A549 (cell line): ENCODE results near the gene MADD. TPM values are rescaled to one million over a fixed set of nuclear protein-coding genes. Genes with fewer than 3 reads are reported as not detected.

Source experiments
- ATAC-seq, 2 experiments: fragments of 200-7000 bp in 1 of 2; fragments of >200 bp in 1 of 2; cut with Nextera tagmentation in 1 of 2; cut with Tn5 transposase in 1 of 2; 3 replicates each; pipeline versions ENCODE4 v1.8.0 to v1.9.1; 2018 to 2020; ENCODE audit warnings: mild to moderate bottlenecking in 1 of 2, moderate library complexity in 1 of 2
- CTCF ChIA-PET: fragments of 300-600 bp; sonication (Branson Sonifier 250); formaldehyde crosslinking; extraction: SDS; loops from one replicate; lab custom pipeline; 2021; ENCODE audit warnings: antibody characterized with exemption, inconsistent platforms; lab: Yijun Ruan, JAX
- POLR2A ChIA-PET: fragments of 350-600 bp; formaldehyde crosslinking; extraction: SDS; loops from one replicate; lab custom pipeline; 2021; ENCODE audit warnings: antibody characterized with exemption, inconsistent platforms; lab: Yijun Ruan, JAX
- DNase-seq, 2 experiments: peaks; one replicate each; pipeline versions ENCODE4 v3.0.0 to v3.0.0-alpha.2; 2011 to 2016; ENCODE audit warnings: low read depth in 1 of 2, low spot score in 1 of 2
- FAIRE-seq: peaks from 2 replicates; lab custom pipeline; 2011; peaks lifted over from hg19 to GRCh38; lab: Jason Lieb, UNC
- H3K27ac ChIP-seq, 2 experiments: fragments of >200 bp; sonication (Bioruptor Twin); formaldehyde crosslinking; 3 replicates each; pipeline ENCODE4 v1.5.1; 2016 to 2017
- H3K4me1 ChIP-seq: fragments of >200 bp; sonication (Bioruptor Twin); formaldehyde crosslinking; 3 replicates; pipeline ENCODE4 v1.6.1; 2016
- H3K4me2 ChIP-seq: fragments of >200 bp; sonication (Bioruptor Twin); formaldehyde crosslinking; 3 replicates; pipeline ENCODE4 v1.6.1; 2016
- H3K4me3 ChIP-seq: fragments of >200 bp; sonication (Bioruptor Twin); formaldehyde crosslinking; 3 replicates; pipeline ENCODE4 v1.5.1; 2016
- H3K9me3 ChIP-seq: fragments of >200 bp; sonication (Bioruptor Twin); formaldehyde crosslinking; 3 replicates; pipeline ENCODE4 v1.6.1; 2016
- BHLHE40 ChIP-seq: IDR thresholded peaks from 2 replicates; pipeline ENCODE4 v1.6.1; 2012; ENCODE audit warnings: low read depth, low read length, inconsistent platforms
- CBX2 ChIP-seq: fragments of 200-600 bp; sonication (generic); IDR thresholded peaks from 2 replicates; pipeline ENCODE4 v1.6.1; 2016; ENCODE audit warnings: low read depth, mild to moderate bottlenecking, borderline replicate concordance
- CHD2 ChIP-seq: fragments of 150-350 bp; IDR thresholded peaks from 2 replicates; pipeline ENCODE4 v1.6.1; 2014; ENCODE audit warnings: low read length; ENCODE audit not compliant: partially characterized antibody
- CHD4 ChIP-seq: fragments of 200-600 bp; sonication (generic); IDR thresholded peaks from 2 replicates; pipeline ENCODE4 v1.6.1; 2016; ENCODE audit warnings: antibody characterized with exemption, mild to moderate bottlenecking, borderline replicate concordance
- FOSB ChIP-seq: fragments of 250-450 bp; sonication (Bioruptor Pico); IDR thresholded peaks from 2 replicates; pipeline ENCODE4 v1.5.0; 2020; ENCODE audit warnings: mild to moderate bottlenecking, moderate library complexity
- FOSL2 ChIP-seq, 2 experiments: fragments of 450-650 bp in 1 of 2; fragments of >200 bp in 1 of 2; sonication (Bioruptor Twin) in 1 of 2; formaldehyde crosslinking; IDR thresholded peaks; 2 replicates each; pipeline versions ENCODE4 v1.5.0 to v1.6.1; 2016 to 2020; ENCODE audit warnings: mild to moderate bottlenecking in 1 of 2, moderate library complexity in 1 of 2
- GATA3 ChIP-seq: IDR thresholded peaks from 2 replicates; pipeline ENCODE4 v1.6.1; 2012; ENCODE audit warnings: borderline replicate concordance
- HOXA7 ChIP-seq: fragments of 250-450 bp; sonication (Bioruptor Pico); IDR thresholded peaks from 2 replicates; pipeline ENCODE4 v1.5.0; 2020; ENCODE audit warnings: mild to moderate bottlenecking, moderate library complexity
- HOXB13 ChIP-seq: fragments of 250-450 bp; sonication (Bioruptor Pico); IDR thresholded peaks from 2 replicates; pipeline ENCODE4 v1.5.0; 2020; ENCODE audit warnings: low read depth, mild to moderate bottlenecking, moderate library complexity
- HOXB5 ChIP-seq: fragments of 250-450 bp; sonication (Bioruptor Pico); IDR thresholded peaks from 2 replicates; pipeline ENCODE4 v1.5.0; 2020; ENCODE audit warnings: mild to moderate bottlenecking, moderate library complexity
- JUN ChIP-seq, 2 experiments: fragments of >200 bp; sonication (Bioruptor Twin); formaldehyde crosslinking; IDR thresholded peaks; 2 replicates in 1 of 2; 3 replicates in 1 of 2; pipeline ENCODE4 v1.6.1; 2016 to 2017
- KDM1A ChIP-seq: fragments of 200-600 bp; sonication (generic); IDR thresholded peaks from 2 replicates; pipeline ENCODE4 v1.6.1; 2016; ENCODE audit warnings: low read depth, mild to moderate bottlenecking
- MYC ChIP-seq: IDR thresholded peaks from 2 replicates; pipeline ENCODE4 v1.6.1; 2012; ENCODE audit warnings: mild to moderate bottlenecking, inconsistent platforms, low read length, improper control_type of control experiment, borderline replicate concordance
- NFE2L2 ChIP-seq: fragments of 150-350 bp; conservative IDR thresholded peaks from 2 replicates; pipeline ENCODE4 v1.6.1; 2014; ENCODE audit warnings: low read length
- NPAS2 ChIP-seq: fragments of 250-450 bp; sonication (Bioruptor Pico); IDR thresholded peaks from 2 replicates; pipeline ENCODE4 v1.8.0; 2022; ENCODE audit warnings: mild to moderate bottlenecking, moderate library complexity, borderline replicate concordance
- PHF8 ChIP-seq: fragments of 200-600 bp; sonication (generic); IDR thresholded peaks from 2 replicates; pipeline ENCODE4 v1.6.1; 2016; ENCODE audit warnings: low read depth, mild to moderate bottlenecking, antibody characterized with exemption, moderate library complexity, borderline replicate concordance
- POLR2A ChIP-seq: IDR thresholded peaks from 2 replicates; pipeline ENCODE4 v1.6.1; 2012; ENCODE audit warnings: mild to moderate bottlenecking, low read length
- RAD21 ChIP-seq, 2 experiments: fragments of >200 bp in 1 of 2; sonication (Bioruptor Twin) in 1 of 2; formaldehyde crosslinking in 1 of 2; IDR thresholded peaks in 1 of 2; conservative IDR thresholded peaks in 1 of 2; 2 replicates in 1 of 2; 3 replicates in 1 of 2; pipeline ENCODE4 v1.6.1; 2012 to 2018; ENCODE audit warnings: inconsistent platforms in 1 of 2
- SMC3 ChIP-seq: fragments of >200 bp; sonication (Bioruptor Twin); formaldehyde crosslinking; IDR thresholded peaks from 3 replicates; pipeline ENCODE4 v1.6.1; 2018; ENCODE audit warnings: inconsistent platforms
- ZC3H11A ChIP-seq: fragments of 450-650 bp; IDR thresholded peaks from 2 replicates; pipeline ENCODE4 v1.6.1; 2014; ENCODE audit warnings: antibody characterized with exemption, mild to moderate bottlenecking
- ZNF302 ChIP-seq: fragments of 250-450 bp; sonication (Bioruptor Pico); IDR thresholded peaks from 2 replicates; pipeline ENCODE4 v1.9.0; 2021; ENCODE audit warnings: inconsistent platforms, mild to moderate bottlenecking, moderate library complexity
- ZSCAN20 ChIP-seq: fragments of 250-450 bp; sonication (Bioruptor Pico); IDR thresholded peaks from 2 replicates; pipeline ENCODE4 v1.8.0; 2022; ENCODE audit warnings: mild to moderate bottlenecking, moderate library complexity
- WGBS: methylation state at CpG from one replicate; pipeline ENCODE4 v1.1.6; 2017; ENCODE audit errors: missing lambda C conversion rate; 5-methylcytosine and 5-hydroxymethylcytosine counted together
- polyA plus RNA-seq, 4 experiments: library from polyadenylated mRNA; depleted of rRNA in 3 of 4; stranded (reverse); fragments of >200 nt; fragmentation: RNase III in 1 of 4; extraction: RNeasy Plus Mini Kit Qiagen cat#74134 plus additional on column Dnase treatment in 1 of 4; gene quantifications; 2 replicates in 3 of 4; 3 replicates in 1 of 4; pipeline ENCODE4 v1.2.3, GENCODE V29; 2011 to 2017
- TF ChIP-seq, protein P1 (sequence below): fragments of 200-600 bp; sonication (generic); IDR thresholded peaks from 2 replicates; pipeline ENCODE4 v1.6.1; 2016; ENCODE audit warnings: antibody characterized with exemption, mild to moderate bottlenecking, moderate library complexity
- TF ChIP-seq, protein P2 (sequence below): fragments of >200 bp; sonication (Bioruptor Twin); formaldehyde crosslinking; IDR thresholded peaks from 3 replicates; pipeline ENCODE4 v1.5.1; 2016

MADD gene
- polyA plus RNA-seq, 2 of the 4 experiments (the other 2 are of a cell fraction), result 16.7 to 25.2 TPM

DNA sequence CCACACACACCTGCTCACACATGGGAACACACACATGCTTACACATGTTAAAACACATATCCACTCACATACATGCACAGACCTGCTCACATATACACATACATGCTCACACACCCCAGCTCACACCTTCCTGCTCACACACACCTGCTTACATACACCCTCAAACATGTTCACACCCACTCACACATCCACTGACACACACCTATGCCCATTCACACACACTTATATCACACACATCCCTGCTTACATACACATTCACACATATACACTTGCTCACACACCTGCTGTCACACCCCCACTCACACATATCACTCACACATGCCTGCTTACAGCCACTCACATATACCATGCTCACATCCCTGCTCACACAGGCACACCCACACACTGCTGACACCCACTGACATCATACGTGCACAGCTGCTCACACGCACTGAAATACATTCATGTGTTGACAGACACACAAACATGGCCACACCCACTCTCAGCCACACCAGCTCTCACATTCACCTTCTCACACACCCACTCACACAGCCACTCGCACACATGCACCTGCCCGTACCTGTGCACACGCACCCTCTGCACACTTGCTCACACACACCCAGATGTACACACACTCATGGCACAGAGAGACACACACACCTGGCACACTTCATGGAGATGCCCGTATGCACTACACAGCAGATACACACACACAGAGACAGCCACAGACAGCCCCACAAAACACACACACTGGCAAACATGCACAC is 88.2 kb downstream of the MADD start:
- TF ChIP-seq ZSCAN20 (CRISPR knock-in tag) (no peak), RAD21 (conservative IDR thresholded peaks at IDR 0.05 in 1 of 2, IDR thresholded peaks at IDR 0.05 in 1 of 2) (no peak), HOXA7 (CRISPR knock-in tag) (no peak), PHF8 (no peak), HOXB13 (no peak), FOSB (CRISPR knock-in tag) (no peak), CBX2 (no peak), POLR2A (no peak), KDM1A (no peak), MYC (no peak), HOXB5 (CRISPR knock-in tag) (no peak), SMC3 (no peak), ZC3H11A (no peak), ZNF302 (CRISPR knock-in tag) (no peak)
- TF ChIP-seq, protein P1, sequence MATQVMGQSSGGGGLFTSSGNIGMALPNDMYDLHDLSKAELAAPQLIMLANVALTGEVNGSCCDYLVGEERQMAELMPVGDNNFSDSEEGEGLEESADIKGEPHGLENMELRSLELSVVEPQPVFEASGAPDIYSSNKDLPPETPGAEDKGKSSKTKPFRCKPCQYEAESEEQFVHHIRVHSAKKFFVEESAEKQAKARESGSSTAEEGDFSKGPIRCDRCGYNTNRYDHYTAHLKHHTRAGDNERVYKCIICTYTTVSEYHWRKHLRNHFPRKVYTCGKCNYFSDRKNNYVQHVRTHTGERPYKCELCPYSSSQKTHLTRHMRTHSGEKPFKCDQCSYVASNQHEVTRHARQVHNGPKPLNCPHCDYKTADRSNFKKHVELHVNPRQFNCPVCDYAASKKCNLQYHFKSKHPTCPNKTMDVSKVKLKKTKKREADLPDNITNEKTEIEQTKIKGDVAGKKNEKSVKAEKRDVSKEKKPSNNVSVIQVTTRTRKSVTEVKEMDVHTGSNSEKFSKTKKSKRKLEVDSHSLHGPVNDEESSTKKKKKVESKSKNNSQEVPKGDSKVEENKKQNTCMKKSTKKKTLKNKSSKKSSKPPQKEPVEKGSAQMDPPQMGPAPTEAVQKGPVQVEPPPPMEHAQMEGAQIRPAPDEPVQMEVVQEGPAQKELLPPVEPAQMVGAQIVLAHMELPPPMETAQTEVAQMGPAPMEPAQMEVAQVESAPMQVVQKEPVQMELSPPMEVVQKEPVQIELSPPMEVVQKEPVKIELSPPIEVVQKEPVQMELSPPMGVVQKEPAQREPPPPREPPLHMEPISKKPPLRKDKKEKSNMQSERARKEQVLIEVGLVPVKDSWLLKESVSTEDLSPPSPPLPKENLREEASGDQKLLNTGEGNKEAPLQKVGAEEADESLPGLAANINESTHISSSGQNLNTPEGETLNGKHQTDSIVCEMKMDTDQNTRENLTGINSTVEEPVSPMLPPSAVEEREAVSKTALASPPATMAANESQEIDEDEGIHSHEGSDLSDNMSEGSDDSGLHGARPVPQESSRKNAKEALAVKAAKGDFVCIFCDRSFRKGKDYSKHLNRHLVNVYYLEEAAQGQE, result no peak
- TF ChIP-seq, protein P2, sequence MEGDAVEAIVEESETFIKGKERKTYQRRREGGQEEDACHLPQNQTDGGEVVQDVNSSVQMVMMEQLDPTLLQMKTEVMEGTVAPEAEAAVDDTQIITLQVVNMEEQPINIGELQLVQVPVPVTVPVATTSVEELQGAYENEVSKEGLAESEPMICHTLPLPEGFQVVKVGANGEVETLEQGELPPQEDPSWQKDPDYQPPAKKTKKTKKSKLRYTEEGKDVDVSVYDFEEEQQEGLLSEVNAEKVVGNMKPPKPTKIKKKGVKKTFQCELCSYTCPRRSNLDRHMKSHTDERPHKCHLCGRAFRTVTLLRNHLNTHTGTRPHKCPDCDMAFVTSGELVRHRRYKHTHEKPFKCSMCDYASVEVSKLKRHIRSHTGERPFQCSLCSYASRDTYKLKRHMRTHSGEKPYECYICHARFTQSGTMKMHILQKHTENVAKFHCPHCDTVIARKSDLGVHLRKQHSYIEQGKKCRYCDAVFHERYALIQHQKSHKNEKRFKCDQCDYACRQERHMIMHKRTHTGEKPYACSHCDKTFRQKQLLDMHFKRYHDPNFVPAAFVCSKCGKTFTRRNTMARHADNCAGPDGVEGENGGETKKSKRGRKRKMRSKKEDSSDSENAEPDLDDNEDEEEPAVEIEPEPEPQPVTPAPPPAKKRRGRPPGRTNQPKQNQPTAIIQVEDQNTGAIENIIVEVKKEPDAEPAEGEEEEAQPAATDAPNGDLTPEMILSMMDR, result no peak
- CTCF ChIA-PET, result interaction anchor here (0.6 to 1.2 kb wide), 3 partner anchors 16 to 205 kb away, joined by 3 read pairs; no protein-coding TSS in a partner anchor
- Histone ChIP-seq H3K27ac (no peak overlapping the region), H3K4me1 (peaks cover 4% of the 10 kb centered on the region; the same call in 1 of the 3 replicates), H3K4me3 (no peak overlapping the region), H3K9me3 (no peaks in the 10 kb centered on the region), H3K4me2 (no peak overlapping the region)
- ATAC-seq (no peak), FAIRE-seq (no peak), DNase-seq (no peak)
- POLR2A ChIA-PET, result no interaction called here
- WGBS, result 91% methylated on average over 6 of the region's 6 CpGs

DNA sequence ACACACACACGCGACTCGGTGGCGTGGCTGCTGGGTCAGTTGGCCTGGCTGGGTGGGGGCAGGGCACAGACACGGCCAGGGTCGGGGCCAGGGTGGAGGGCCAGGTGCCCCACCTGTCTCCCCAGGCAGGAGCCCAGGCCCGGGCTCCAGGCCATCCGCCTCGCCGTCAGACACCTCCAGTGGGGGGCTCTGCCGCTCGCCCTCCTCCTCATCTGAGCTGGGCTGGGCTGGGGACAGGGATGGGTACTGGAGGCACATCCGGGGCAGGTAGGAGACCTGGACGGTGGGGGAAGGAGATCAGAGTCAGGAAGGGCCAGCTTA is 88.8 kb downstream of the MADD start:
- H3K4me2 ChIP-seq, result no peak overlapping the region
- ATAC-seq (no peak), FAIRE-seq (no peak), DNase-seq (no peak)
- 77% methylated on average over 5 of the region's 14 CpGs for WGBS
- H3K4me3 ChIP-seq, result no peak overlapping the region
- no peak for TF ChIP-seq GATA3
- no peak for TF ChIP-seq CHD2
- no peak for TF ChIP-seq JUN (IDR thresholded peaks at IDR 0.05)
- no peak for TF ChIP-seq NPAS2 (CRISPR knock-in tag)
- TF ChIP-seq CHD4, result no peak
- no peak for TF ChIP-seq KDM1A
- no peak for TF ChIP-seq NFE2L2
- TF ChIP-seq BHLHE40, result no peak
- TF ChIP-seq FOSL2 (IDR thresholded peaks at IDR 0.05), result no peak
- TF ChIP-seq FOSL2 (CRISPR knock-in tag; IDR thresholded peaks at IDR 0.05), result no peak
- TF ChIP-seq ZNF302 (CRISPR knock-in tag), result no peak
- peaks cover 4% of the 10 kb centered on the region; the same call in 1 of the 3 replicates for H3K4me1 ChIP-seq
- CTCF ChIA-PET, result interaction anchor here (1.0 to 1.6 kb wide), 2 partner anchors 11 to 85 kb away, joined by 3 to 4 read pairs; no protein-coding TSS in a partner anchor
- POLR2A ChIA-PET, result no interaction called here
- H3K9me3 ChIP-seq, result no peaks in the 10 kb centered on the region
- no peak overlapping the region for H3K27ac ChIP-seq
